C4-2B (cell line): ENCODE measurements around the gene COQ8A.

Experiments
- H3K27ac ChIP-seq: fragments of 450-650 bp; 2 replicates; pipeline ENCODE4 v1.5.1; 2017
- ZFX ChIP-seq: fragments of 450-650 bp; IDR thresholded peaks from 2 replicates; pipeline ENCODE4 v1.6.1; 2017
- TF ChIP-seq, protein P1 (sequence below): fragments of 450-650 bp; conservative IDR thresholded peaks from 2 replicates; pipeline ENCODE4 v1.5.1; 2017; ENCODE audit warnings: mild to moderate bottlenecking

Gene COQ8A

GRCh38 chr1:226967665-226968064, 27.6 kb downstream of the COQ8A start:
- no peak overlapping the region for H3K27ac ChIP-seq
- TF ChIP-seq, protein P1, sequence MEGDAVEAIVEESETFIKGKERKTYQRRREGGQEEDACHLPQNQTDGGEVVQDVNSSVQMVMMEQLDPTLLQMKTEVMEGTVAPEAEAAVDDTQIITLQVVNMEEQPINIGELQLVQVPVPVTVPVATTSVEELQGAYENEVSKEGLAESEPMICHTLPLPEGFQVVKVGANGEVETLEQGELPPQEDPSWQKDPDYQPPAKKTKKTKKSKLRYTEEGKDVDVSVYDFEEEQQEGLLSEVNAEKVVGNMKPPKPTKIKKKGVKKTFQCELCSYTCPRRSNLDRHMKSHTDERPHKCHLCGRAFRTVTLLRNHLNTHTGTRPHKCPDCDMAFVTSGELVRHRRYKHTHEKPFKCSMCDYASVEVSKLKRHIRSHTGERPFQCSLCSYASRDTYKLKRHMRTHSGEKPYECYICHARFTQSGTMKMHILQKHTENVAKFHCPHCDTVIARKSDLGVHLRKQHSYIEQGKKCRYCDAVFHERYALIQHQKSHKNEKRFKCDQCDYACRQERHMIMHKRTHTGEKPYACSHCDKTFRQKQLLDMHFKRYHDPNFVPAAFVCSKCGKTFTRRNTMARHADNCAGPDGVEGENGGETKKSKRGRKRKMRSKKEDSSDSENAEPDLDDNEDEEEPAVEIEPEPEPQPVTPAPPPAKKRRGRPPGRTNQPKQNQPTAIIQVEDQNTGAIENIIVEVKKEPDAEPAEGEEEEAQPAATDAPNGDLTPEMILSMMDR = no peak
- no peak for TF ChIP-seq ZFX

DNA sequence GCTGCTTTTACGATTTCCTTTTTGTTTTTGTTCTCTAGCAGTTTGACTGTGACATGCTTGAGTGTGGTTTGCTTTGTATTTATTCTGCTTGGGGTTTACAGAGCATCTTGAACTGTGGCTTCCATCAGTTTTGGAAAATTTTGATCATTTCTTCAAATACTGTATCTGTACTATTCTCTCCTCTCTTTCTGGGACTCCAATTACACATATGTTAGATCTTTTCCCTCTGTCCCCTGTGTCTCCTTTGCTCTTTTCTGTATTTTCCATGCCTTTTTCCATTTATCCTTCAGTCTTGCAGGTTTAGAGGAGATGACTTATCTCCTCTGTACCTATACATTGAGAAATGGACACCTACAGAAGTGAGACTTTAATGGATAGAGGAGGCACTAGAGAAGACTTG, 31.7 kb downstream of the COQ8A start:
- TF ChIP-seq, protein P1 = no peak
- no peak for TF ChIP-seq ZFX
- no peak overlapping the region for H3K27ac ChIP-seq

- peak overlapping the region; percentile 46 for H3K27ac ChIP-seq
- no peak for TF ChIP-seq ZFX
- TF ChIP-seq, protein P1 = no peak
Measured at GRCh38 chr1:226972931-226973330, 32.8 kb downstream of the COQ8A start.

DNA sequence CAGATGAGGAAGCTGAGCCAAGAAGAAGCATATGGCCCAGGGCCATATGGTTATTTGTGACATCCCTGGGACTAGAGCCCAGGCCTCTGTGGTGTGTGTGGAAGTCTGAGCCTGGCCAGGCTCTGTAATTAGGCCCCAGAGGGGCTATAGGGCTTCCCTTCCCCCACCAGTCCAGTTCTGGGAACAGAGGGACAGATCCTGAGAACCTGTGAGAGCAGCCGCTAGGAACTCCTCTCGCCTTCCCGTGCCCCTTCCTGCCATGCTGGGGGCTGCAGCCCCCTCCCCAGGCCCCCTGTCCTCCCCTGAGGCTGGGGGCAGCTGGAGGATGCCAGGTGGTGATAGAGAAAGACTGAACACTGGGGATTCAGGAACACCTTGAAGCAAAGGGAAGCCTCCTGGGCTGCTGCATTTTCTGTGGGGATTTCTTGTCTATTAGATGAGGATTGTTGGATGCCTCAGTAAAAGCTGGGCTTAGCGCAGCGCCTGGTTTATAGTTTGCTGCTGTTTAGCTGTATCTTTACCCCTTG, 33.3 kb downstream of the COQ8A start:
- peak overlapping the region; percentile 46 for H3K27ac ChIP-seq
- no peak for TF ChIP-seq ZFX
- TF ChIP-seq, protein P1 = no peak

DNA sequence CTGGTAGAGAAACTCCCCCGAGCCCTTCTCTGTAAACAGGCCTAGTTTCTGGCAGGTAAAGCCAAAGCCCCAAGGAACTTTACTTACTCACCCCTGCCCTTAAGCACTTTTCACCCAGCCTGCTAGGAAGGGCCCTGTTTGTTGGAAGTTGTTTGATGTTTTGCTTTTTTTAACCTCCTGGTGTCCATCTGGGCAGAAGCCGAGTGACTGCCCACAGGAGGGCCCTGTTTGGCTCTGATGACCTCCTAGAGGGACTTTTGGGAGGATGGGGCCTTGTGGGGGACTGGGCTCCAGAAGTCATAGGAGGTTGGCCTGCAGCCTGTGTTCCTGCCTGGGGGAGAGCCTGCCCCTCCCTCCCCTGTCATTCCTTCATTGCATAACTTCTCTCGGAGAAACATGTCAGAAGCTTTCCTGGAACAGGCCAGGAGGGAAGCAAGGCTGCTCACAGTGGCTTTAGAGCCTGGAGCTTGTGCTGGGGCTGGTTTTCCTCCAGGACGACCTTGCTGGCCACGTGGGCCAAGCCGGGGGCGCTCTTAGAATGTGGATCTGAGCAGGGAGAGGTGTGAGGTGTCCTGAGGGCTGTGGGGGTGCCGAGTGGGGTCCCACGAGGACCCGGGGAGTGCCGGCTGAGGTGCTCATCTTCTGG, 33.9 kb downstream of the COQ8A start:
- TF ChIP-seq ZFX = no peak
- TF ChIP-seq, protein P1 = no peak
- peak overlapping the region; percentile 46 for H3K27ac ChIP-seq

DNA sequence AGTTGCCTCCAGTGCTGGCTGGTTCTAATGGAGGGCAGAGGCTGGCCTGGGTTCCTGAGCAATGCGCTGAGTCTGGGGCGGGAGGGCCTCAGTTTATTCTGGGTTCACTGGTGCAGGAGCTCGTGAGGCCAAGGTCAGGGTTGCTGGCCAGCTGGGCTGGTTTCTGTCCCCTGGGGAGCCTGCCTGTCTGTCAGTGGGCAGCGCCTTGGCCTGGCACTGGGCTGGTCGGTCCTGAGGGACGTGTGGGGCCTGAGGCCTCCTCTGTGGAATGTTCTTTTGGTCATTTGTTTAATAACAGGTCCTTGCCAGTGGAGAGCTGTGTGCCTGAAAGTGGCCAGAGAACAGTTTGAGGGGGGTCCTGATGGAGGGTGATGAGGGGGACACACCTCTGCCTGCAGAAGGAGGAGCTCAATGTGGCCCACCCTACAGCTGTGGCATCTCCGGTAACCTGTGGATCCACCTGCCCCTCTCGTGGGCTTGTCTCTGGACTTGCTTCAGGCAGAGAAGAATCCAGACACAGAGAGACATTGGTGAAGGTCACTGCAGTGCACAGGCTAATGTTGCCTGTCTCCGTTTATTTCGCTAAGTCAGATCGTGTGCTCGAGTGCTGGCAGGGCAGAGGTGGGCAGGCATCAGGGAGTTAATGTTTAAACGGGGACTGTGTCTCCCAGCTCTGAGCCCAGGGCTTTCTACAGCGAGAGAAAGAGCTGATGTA, 34.6 kb downstream of the COQ8A start:
- peak overlapping the region; percentile 46 for H3K27ac ChIP-seq
- TF ChIP-seq, protein P1 = no peak
- no peak for TF ChIP-seq ZFX
